ENCODE data around the gene MTA3. TPM values are rescaled to one million over a fixed set of nuclear protein-coding genes. Genes with fewer than 3 reads are reported as not detected.
"Not testable (repeated sequence)": the region's sequence is repeated elsewhere in the genome, so short reads cannot be mapped to it uniquely, and the experiment has no call there.

MTA3 gene
- total RNA-seq, 6 experiments from 2014 or later: 6.3 to 13.0 (median 11.4) TPM

GRCh38 chr2:42726680-42727079 lies 158.2 kb downstream of the MTA3 start:
- Histone ChIP-seq H3K9me3 (peaks cover 0 to 3% (median 0%) of the 10 kb centered on the region in 4 donors), H3K4me1 (no peaks in the 10 kb centered on the region), H3K36me3 (no peaks in the 10 kb centered on the region), H3K27ac (no peak overlapping the region), H3K27me3 (no peaks in the 10 kb centered on the region), H3K4me3 (no peak overlapping the region)
- no peak for ATAC-seq
- intact Hi-C loops (cut with DNase I): no loop called here
- DNase-seq: no peak
- WGBS (ENCODE audit: insufficient coverage, low coverage, low lambda C conversion rate, missing lambda C conversion rate): 93% methylated on average over 2 of the region's 2 CpGs
- no peak for TF ChIP-seq CTCF (IDR thresholded peaks at IDR 0.05)
- no peak for TF ChIP-seq POLR2A (IDR thresholded peaks at IDR 0.05)

GRCh38 chr2:42731316-42731715 lies 162.9 kb downstream of the MTA3 start:
- H3K27ac ChIP-seq; H3K27me3 ChIP-seq; H3K9me3 ChIP-seq; intact Hi-C loops (cut with DNase I); H3K36me3 ChIP-seq; ATAC-seq; H3K4me1 ChIP-seq; DNase-seq; H3K4me3 ChIP-seq: not testable (repeated sequence)
- 82% methylated on average over 4 of the region's 4 CpGs for WGBS (ENCODE audit: insufficient coverage, low coverage, low lambda C conversion rate, missing lambda C conversion rate)

GRCh38 chr2:42733852-42734251 lies 165.4 kb downstream of the MTA3 start:
- Histone ChIP-seq H3K27ac (no peak overlapping the region), H3K9me3 (peaks cover 0 to 3% (median 0%) of the 10 kb centered on the region in 4 donors), H3K27me3 (no peaks in the 10 kb centered on the region), H3K4me1 (peaks cover 0 to 4% (median 0%) of the 10 kb centered on the region in 4 donors), H3K36me3 (no peaks in the 10 kb centered on the region), H3K4me3 (no peak overlapping the region)
- intact Hi-C loops (cut with DNase I): no loop called here
- DNase-seq: no peak
- TF ChIP-seq CTCF (IDR thresholded peaks at IDR 0.05): no peak
- TF ChIP-seq POLR2A (IDR thresholded peaks at IDR 0.05): no peak
- ATAC-seq: no peak
- 33% methylated on average over 1 of the region's 1 CpG for WGBS (ENCODE audit: insufficient coverage, low coverage, low lambda C conversion rate, missing lambda C conversion rate)

GRCh38 chr2:42736598-42737322 lies 168.3 kb downstream of the MTA3 start:
- Histone ChIP-seq H3K4me1 (peaks cover 0 to 4% (median 0%) of the 10 kb centered on the region in 4 donors), H3K9me3 (no peaks in the 10 kb centered on the region), H3K27me3 (no peaks in the 10 kb centered on the region), H3K4me3 (no peak overlapping the region), H3K27ac (no peak overlapping the region), H3K36me3 (no peaks in the 10 kb centered on the region)
- no peak for DNase-seq
- ATAC-seq: no peak
- TF ChIP-seq CTCF (IDR thresholded peaks at IDR 0.05) (no peak), POLR2A (IDR thresholded peaks at IDR 0.05) (no peak)
- intact Hi-C loops (cut with DNase I): no loop called here

GRCh38 chr2:42741140-42741539 lies 172.7 kb downstream of the MTA3 start:
- no peak overlapping the region for H3K27ac ChIP-seq
- TF ChIP-seq POLR2A (IDR thresholded peaks at IDR 0.05) (no peak), CTCF (IDR thresholded peaks at IDR 0.05) (no peak)
- no peaks in the 10 kb centered on the region for H3K4me1 ChIP-seq

More at GRCh38 chr2:42741140-42741539, 172.7 kb downstream of the MTA3 start:
- no peaks in the 10 kb centered on the region for H3K27me3 ChIP-seq
- DNase-seq (no peak), ATAC-seq (no peak)
- no peak overlapping the region for H3K4me3 ChIP-seq
- WGBS (ENCODE audit: insufficient coverage, low coverage, low lambda C conversion rate, missing lambda C conversion rate): 73% methylated on average over 3 of the region's 3 CpGs
- intact Hi-C loops (cut with DNase I): no loop called here
- no peaks in the 10 kb centered on the region for H3K9me3 ChIP-seq
- H3K36me3 ChIP-seq: no peaks in the 10 kb centered on the region
